Amygdala (tissue), 56 donors: ENCODE results near the gene VGLL4.
"Not testable (repeated sequence)": the region's sequence is repeated elsewhere in the genome, so short reads cannot be mapped to it uniquely, and the experiment has no call there.

Experiments
- DNase-seq, 56 donors: peaks; one replicate each; lab custom pipeline; 2025; lab: John Stamatoyannopoulos, UW

The VGLL4 gene

DNA sequence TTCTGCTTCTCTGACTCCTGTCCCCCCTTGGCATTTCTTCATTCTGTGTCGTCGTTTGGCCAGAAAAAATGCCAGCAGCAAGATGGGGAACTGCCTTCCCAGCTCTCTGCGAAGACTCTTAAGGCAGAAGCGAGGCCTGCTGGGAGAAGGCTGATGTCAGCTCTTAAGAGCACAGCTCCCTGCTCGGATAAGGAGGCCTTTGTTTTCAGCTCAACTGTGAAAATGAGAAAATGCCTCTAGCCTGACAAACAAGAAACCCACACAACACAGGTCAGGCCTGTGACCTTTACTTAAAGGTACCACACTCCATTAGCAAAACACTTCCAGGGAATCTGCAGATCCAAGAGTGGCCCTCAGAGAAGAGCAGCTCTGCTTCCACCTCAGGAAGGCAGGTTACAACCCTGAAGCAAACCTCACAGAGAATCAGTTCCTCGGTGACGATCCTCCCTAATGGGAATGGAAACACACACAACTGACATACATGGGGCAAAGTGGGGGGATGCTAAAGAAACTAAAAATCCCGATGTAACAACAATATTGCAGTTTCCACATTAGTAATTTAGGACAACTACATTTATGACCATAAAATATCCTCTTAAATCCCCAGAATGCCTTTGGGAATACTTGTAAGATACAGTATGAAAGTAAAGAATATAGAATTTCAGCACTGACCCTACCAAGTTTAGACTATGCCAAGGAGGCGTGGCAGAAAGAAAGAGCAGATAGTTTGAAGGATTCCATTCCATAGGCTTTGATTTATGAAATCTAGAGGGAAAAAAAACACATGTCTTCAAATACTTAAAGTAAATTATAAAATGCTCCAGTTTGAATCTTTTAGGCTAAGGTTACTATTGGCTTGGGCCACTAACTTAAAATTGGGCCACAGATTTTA, 52.1 kb downstream of the VGLL4 start:
- DNase-seq: peak in 51 of 56 donors; percentile 29 to 93 (median 71)

DNA sequence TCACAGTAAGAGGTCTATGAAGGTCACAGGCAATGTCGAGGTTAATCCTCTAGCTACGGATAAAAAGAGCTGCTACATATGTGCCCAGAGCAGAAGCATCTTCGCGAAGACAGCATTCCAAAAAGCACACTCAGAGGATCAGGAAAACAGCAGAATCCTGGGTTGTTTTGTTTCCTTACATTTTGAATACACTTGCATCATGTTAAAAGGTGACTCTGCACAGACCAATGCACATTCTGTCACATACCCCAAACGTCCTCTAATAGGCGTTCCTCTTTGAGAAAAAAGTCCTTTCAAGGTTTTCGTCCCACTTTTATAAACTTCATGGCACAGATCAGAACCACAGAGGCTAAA, 52.7 kb downstream of the VGLL4 start:
- DNase-seq: no peak

DNA sequence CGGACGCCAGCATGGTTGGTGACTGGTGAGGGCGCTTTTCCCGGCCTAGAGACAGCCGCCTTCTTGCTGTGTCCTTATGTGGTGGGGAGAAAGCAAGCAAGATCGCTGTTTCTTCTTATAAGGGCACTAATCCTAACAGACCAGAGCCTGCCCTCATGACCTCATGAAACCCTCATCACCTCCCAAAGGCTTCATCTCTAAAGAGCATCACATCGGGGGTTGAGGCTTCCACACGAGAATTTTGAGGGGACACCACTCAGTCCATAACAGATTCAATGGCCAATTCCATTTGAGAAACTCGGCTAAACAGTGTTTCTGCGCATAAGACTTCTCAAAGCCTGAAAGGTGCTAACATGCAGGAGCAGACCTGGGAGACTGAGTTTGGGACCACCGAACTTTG, 54.0 kb downstream of the VGLL4 start:
- no peak for DNase-seq

DNA sequence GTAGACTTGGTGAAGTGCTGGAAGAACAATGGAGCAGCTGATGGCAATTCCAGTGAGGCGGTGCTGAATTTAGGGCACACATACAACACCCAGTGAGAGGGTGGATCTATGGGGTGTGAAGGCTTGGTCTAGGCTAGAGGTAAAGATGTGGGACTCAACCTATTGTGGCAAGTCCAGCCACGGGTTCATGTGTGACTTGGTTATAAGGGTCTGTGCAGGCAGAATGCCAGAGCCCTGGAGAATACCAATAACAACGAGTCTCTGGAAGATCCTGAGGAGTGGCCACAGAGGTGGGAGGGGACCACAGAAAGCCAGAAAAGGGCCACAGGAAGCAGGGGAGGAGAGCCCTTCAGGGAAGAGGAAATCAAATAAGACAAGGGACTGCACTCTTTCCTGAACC, 55.0 kb downstream of the VGLL4 start:
- DNase-seq: no peak

DNA sequence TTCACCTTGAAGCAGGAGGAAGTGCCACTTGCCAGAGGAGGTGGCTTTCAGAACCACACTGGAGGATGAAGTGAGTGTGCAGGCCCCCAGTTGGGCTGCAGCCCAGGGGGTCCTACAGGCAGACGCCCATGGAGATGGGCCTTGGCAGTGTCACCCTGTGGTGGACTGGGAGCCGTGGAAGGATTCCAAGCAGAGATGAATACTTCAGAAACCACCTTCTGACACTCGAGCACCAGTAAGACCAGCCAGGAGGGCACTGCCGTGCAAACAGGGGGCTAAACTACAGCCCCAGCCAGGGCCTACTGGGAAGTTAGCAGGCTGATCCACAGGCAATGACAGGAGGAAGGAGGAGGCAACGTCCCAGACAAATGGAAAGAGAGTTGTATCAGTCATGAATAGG, 55.4 kb downstream of the VGLL4 start:
- no peak for DNase-seq

DNA sequence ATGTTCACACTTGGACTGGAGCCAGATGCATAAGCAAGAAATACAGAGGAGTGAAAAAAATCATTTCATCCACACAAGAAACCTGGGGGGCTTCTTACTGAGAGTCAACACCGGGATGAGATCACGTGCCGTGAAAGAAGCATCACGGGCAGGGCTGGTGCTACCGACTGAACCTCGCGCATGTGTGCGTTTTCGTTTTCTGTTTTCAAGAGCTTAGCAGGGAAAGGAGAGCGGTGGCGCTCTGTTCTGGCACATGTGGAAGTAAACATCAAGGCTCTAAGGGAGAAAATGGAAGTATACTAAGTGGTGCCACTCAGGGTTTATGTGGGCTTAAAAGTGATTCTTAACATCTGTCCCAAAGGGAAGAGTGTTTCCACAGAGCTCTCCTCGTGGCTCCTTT, 55.9 kb downstream of the VGLL4 start:
- no peak for DNase-seq

DNA sequence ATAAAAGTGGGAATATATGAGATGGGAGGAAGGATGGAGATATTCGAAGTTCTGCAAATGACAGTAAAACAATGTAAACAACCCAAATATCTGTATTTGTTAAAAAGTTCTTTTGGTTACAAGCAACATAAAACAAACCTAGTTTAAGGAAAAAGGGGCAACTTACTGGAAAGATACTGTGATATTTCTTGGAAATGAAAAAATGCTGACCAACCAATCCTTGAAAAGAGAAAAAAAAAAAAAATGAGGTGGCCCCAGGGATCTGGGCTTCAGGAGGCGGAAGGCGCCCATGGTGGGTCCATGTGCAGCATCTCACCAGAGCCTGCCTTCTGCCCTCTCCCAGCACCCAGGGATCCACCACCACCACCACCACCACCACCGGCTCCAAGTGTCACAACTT, 59.1 kb downstream of the VGLL4 start:
- DNase-seq: no peak

DNA sequence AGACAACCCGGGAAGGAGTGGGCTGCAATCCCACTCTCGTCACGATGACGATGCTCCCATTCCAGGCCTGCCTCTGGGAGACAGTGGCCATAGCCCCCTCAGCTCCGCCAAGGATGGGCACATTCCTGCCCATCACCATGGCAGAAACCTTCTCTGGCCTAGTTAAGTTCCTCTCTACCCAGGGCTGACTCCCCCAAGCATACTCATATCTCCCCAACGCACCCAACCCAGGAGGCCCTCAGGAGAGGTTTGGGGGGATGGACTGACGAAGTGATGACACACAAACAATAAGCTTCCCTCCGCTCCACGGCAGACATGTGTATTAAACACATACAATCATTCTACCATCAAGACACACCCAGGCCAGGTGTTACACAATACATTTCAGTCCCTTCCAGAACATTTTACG, 60.1 kb downstream of the VGLL4 start:
- no peak for DNase-seq

DNA sequence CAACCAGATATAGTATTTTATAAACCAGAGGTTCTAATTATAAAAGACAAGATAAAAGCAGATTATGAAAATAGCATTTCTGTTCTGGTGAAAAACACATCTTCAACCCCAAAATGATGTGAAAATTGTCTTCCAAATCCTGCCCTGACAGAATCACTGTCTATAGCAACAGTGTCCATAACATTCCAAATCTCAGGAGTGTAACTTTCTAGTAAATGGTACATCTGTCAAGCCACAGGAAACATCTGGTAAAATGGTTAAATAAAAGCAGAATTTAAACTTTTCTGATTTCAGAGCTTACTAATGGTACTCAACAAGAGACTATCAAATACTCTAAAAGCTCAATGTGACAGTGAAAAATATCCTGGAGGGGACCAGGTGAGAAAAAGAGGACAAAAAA, 60.5 kb downstream of the VGLL4 start:
- DNase-seq: no peak

DNA sequence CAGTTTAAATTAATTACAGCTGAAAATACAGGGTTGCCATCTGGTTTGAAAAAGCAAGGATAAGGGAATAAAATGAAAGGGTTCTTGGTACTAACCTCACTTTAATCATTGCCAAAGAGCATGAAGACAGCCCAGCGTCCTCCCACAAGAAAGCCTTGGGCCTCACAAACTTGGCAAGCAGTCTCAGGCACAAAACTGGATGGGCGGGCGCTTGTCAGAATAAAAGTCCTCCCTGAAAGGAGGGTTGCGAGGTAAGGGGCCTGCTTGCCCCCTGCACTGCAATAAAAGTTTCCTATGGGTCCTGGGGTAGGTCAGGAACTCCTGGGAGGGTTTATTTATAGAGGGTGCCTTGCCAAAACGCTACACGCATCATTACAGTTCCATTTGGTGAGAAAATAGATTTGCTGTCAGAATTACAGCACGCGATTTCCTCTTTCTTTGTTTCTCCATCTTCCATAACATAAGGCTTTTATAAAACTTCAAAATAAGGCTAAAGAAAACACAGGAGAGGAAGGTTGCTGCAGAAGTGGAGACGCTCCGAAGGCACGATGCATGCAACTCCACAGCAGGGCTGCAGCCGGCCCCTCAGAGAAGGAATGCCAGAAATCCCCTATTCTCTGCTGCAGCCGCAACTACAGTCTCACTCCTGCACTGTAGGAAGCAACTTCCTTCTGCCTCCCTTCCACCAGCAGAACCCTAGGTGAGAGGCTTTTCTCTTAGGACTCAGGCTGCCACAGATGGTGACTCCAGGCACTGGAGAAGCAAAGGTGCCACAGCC, 61.3 kb downstream of the VGLL4 start:
- peak in 50 of 56 donors; percentile 30 to 85 (median 66) for DNase-seq

DNA sequence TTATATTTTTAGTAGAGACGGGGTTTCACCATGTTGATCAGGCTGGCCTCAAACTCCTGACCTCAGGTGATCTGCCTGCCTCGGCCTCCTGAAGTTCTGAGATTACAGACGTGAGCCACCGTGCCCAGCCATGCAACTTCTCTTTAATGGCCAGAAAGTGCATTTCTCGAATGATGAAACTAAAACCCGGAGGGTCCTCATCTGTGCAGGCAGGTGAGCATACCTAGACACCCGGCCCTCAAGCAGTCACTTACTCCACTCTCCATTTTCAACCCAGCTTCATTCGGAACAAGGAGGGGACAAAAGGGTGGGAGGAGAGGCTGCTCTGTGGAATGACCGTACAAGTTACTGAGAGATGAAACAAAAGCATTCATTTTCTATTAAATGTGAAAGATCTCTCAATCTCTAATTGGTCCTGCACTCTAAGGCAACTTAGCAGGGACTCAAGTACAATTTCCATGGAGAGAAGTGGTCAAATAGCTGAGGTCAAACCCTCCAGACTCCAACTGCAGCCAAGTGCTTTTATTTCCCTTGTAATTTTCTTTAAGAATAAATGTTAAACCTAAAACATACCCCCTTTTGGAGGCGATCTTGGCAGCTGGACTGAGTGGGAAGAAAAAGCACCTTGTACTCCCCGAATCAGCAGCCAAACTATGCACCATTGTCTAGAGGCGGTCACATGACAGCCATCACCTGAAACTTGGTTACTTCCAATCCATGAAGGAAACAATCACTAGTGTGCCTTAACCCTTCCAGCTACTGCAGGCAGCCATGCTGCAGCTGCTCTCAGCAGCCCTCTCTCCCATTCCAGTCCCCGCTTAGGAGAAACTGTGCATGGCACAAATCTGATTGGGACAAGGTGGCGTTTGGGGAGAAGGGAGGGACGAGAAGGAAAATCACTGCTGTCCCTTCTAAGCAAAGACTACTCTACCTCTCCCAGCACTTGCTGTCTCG, 62.2 kb downstream of the VGLL4 start:
- DNase-seq: peak in 24 of 56 donors; percentile 37 to 85 (median 62)

DNA sequence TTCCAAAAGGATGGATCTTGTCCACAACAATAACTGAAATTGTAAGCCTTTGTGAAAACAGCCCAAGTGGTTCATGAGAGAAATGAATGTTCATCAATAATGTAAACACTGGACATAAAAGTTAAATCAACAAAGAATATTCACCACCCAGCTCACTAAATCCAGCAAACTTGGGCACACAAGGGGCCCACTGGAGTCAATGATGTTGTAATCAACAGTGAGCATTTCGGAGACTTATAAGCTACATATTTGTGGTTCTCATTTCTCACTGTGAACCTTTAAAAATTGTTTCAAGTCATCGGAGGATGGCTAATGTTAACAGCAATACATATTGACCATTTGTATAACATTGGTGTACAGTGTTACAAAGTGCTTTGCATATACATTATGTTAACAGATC, 63.1 kb downstream of the VGLL4 start:
- DNase-seq: no peak

DNA sequence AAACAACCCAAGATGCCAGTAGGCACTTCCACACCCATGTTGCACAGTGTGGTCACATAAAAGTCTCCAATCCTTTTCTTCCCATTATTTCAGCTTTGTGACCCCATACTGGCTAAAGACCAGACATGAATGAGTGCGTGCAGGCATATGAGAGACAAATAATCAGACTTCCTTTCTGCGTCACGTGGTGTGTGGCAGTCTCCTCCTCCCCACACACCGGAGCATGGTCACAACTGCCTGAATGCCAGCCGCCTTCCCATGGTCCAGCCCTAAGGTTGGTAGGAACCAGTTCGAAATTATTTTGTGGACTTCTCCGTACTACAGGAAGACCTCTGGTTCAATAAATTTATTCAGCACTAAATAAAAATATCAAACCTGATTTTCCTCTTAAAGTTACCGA, 65.5 kb downstream of the VGLL4 start:
- DNase-seq: no peak

DNA sequence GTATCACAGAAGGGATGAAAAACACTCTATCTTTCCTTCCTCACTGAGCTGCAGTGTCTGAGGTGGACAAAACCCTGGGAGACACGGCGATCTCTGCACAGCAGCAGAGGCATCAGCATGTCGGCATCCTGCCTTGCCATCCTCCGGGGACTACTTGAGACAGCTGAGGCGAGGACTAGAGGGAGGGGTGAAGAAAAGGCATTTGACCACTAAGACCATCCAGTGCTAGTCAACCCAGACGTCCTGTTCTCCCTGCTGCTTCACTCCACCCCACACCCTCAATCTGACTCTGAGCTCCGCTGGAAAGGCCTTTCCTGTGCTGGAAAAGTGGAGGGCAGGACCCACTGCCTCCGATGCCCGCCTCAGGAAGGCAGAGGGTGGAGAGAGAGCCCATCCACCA, 67.3 kb downstream of the VGLL4 start:
- DNase-seq: no peak

DNA sequence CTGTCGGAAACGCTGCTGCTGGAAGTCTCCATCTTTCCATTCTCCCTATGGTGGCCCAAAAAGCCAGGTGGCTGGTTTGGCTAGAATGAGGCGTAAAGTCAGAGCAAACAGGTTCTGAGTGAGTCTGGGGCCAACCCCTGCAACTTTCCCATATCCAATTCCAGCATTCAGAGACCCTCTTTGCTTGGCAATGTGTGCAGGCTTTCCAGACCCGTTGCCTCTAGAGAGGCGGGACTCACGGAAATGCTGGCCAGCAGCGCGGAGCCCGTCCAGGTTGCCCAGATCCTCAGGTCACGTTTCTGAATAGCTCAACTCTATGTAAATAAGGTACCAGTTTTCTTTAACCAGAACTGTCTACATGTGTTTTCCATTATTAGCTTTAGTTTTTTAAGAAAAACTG, 68.0 kb downstream of the VGLL4 start:
- no peak for DNase-seq

DNA sequence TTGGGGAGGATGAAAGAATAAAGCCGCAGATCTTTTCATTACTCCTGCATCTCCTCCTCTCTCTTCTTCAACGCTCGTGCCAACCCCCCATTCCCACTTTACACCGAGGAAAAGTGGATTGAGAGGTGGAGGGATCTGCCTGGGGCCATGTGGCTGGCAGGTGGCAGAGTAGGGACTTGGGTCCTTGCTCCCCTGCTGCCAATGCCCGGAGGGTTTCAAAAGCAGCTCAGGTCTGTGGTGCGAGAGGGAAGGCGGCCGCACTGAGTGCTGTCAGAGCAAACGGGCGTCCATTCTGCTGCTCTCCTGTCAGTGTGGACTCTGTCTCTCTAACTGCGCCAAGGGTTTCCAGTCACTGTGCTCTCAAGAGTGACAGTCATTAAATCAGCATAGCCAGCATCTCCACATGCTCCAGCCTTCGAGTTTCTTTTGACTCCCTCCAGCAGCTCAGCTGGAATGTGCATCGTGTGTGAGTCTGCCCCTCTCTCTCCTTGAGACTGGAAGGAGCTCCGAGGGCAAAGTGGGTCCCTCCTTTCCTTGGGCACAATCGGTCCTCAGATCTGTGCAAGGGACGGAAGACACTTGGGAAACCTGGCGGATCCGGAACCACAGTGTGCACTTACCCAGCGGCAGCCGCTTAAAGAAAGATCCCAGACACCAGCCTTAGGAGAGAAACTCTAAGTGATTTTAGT, 68.6 kb downstream of the VGLL4 start:
- no peak for DNase-seq

DNA sequence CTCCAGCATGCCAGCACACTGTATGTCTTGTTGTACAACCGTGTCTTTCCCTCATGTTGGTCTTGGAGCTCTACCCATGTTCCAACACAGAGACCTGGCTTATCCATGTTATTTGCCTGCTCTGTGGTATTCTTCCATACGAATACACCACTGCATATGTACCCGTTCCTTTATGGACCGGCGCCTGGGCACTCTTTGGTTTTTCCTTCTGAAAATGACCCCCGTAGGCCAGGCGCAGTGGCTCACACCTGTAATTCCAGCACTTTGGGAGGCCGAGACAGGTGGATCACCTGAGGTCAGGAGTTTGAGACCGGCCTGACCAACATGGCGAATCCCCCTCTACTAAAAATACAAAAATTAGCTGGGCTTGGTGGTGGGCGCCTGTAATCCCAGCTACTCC, 71.1 kb downstream of the VGLL4 start:
- not testable (repeated sequence) for DNase-seq

DNA sequence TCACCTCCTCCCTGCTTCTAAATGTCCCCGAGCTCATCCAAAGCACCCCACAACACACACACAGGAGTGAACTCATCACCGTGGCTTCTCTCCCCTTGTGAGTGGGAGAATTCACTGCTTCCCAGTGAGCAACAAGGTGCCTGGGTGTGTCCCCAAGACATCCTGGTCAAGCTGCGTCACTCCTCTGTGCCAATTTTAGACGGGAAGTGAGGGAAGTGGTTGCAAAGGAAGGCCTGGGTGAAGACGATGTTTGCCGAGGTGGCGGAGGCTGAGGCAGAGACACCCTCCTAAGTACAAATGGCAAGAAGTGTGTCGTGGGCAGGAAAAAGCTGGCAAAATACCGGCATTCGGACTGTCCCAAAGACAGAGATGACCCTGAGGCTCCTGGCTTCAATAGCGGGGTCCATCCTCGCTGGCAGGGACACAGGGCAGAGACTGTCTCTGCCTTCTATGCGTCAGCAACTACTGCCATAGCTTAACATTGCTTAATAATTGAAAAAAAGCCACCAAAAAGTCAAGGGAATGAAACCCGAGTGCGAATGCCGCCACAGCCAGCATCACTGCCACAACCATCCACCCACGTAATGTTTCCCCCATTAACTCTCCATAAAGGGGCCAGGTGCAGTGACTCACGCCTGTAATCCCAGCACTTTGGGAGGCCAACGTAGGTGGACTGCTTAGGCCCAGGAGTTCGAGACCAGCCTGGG, 72.8 kb downstream of the VGLL4 start:
- no peak for DNase-seq

DNA sequence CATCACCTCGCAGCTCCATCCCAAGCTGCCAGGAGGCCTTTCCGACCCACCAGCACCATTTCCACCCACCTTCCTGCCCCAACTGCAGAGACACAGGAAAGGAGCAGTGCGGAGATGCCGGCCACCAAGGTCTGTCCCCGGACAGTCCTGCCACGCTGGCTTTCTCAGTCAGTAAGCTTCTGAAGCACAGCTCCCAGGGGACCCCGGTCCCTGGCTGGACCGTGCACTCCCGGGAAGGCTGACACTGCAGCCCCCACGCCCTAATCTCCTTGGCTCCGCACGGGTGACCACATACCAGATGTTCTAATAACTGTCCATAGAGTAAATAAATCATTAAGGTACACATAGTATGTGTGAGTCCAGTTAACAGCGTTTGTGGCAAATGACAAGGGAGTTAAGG, 73.5 kb downstream of the VGLL4 start:
- DNase-seq: no peak
